ENCODE data around the gene TRAF3IP1. TPM values are rescaled to one million over a fixed set of nuclear protein-coding genes. Genes with fewer than 3 reads are reported as not detected.
A peak's percentile ranks its signal among the peaks of the same experiment; 100 is the strongest.

Gene TRAF3IP1
- total and polyA plus RNA-seq, 2 of the 13 experiments (the other 11 are each of a cell fraction or from before 2014, with no cell fraction given) = 4.1 to 12.9 TPM

DNA sequence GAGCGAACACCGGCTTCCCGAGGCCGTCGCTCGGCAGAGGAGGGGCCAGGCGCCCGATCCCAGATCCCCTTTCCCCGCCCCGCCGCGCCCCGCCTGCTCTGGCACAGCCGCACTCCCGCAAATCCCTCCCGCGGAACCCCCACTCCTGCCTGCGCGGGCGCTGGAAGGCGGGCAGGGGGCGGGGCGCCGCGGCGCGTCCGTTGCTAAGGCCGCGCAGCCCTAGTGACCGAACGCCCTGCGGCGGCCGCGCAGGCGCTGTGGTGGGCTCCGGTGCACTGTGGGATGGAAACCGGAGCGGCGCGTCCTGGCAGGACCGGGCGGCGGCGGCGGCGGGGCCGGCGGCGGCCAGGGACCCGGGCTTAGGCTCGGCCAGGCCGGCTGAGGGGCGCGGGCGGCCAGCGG is at the start of gene TRAF3IP1 (continued):
- TF ChIP-seq, protein P1, sequence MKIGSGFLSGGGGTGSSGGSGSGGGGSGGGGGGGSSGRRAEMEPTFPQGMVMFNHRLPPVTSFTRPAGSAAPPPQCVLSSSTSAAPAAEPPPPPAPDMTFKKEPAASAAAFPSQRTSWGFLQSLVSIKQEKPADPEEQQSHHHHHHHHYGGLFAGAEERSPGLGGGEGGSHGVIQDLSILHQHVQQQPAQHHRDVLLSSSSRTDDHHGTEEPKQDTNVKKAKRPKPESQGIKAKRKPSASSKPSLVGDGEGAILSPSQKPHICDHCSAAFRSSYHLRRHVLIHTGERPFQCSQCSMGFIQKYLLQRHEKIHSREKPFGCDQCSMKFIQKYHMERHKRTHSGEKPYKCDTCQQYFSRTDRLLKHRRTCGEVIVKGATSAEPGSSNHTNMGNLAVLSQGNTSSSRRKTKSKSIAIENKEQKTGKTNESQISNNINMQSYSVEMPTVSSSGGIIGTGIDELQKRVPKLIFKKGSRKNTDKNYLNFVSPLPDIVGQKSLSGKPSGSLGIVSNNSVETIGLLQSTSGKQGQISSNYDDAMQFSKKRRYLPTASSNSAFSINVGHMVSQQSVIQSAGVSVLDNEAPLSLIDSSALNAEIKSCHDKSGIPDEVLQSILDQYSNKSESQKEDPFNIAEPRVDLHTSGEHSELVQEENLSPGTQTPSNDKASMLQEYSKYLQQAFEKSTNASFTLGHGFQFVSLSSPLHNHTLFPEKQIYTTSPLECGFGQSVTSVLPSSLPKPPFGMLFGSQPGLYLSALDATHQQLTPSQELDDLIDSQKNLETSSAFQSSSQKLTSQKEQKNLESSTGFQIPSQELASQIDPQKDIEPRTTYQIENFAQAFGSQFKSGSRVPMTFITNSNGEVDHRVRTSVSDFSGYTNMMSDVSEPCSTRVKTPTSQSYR (CRISPR knock-in tag; IDR thresholded peaks at IDR 0.05; ENCODE audit: borderline replicate concordance) = peak; percentile 22; the same call in 1 of the 2 replicates
- TF ChIP-seq ZNF83 (CRISPR knock-in tag; IDR thresholded peaks at IDR 0.05; ENCODE audit: borderline replicate concordance) (0 out of 2 replicates have a peak, but pooled peaks have one; percentile 22), ZNF780A (CRISPR knock-in tag; IDR thresholded peaks at IDR 0.05) (no peak), NCOA2 (CRISPR knock-in tag; IDR thresholded peaks at IDR 0.05) (0 out of 2 replicates have a peak, but pooled peaks have one; percentile 11), HCFC1 (IDR thresholded peaks at IDR 0.05; ENCODE audit: low read depth, low read length) (peak; percentile 34; the same call in 1 of the 2 replicates), SOX5 (CRISPR knock-in tag; IDR thresholded peaks at IDR 0.05; ENCODE audit: borderline replicate concordance) (peak; percentile 43; the same call in 1 of the 2 replicates), BCL6 (CRISPR knock-in tag; IDR thresholded peaks at IDR 0.05) (0 out of 2 replicates have a peak, but pooled peaks have one; percentile 27), IRX3 (CRISPR knock-in tag; IDR thresholded peaks at IDR 0.05; ENCODE audit: borderline replicate concordance, low read depth) (0 out of 2 replicates have a peak, but pooled peaks have one; percentile 63), POGZ (CRISPR knock-in tag; IDR thresholded peaks at IDR 0.05) (peak; percentile 25; the same call in 1 of the 2 replicates), MXD4 (CRISPR knock-in tag; IDR thresholded peaks at IDR 0.05) (peak; percentile 79), SALL2 (CRISPR knock-in tag; IDR thresholded peaks at IDR 0.05) (peak; percentile 76; the same call in 1 of the 2 replicates), TMF1 (CRISPR knock-in tag; IDR thresholded peaks at IDR 0.05; ENCODE audit: low read depth) (0 out of 2 replicates have a peak, but pooled peaks have one; percentile 11), RBM39 (IDR thresholded peaks at IDR 0.05; ENCODE audit: low read depth, low read length, poor library complexity, severe bottlenecking) (peak; percentile 46), KLF16 (CRISPR knock-in tag; IDR thresholded peaks at IDR 0.05) (peak in 1 of 2 experiments; percentile 39; a peak in 1 of 4 replicates), ZSCAN31 (CRISPR knock-in tag; IDR thresholded peaks at IDR 0.05; ENCODE audit: low read depth) (peak; percentile 54; the same call in 1 of the 2 replicates), ZNF501 (CRISPR knock-in tag; IDR thresholded peaks at IDR 0.05) (peak; percentile 51; the same call in 1 of the 2 replicates), ZNF350 (CRISPR knock-in tag; IDR thresholded peaks at IDR 0.05; ENCODE audit: borderline replicate concordance, low read depth) (peak; percentile 19; the same call in 1 of the 2 replicates), RAD21 (CRISPR knock-in tag; IDR thresholded peaks at IDR 0.05) (peak; percentile 14; the same call in 1 of the 2 replicates)
- TF ChIP-seq, protein P2, sequence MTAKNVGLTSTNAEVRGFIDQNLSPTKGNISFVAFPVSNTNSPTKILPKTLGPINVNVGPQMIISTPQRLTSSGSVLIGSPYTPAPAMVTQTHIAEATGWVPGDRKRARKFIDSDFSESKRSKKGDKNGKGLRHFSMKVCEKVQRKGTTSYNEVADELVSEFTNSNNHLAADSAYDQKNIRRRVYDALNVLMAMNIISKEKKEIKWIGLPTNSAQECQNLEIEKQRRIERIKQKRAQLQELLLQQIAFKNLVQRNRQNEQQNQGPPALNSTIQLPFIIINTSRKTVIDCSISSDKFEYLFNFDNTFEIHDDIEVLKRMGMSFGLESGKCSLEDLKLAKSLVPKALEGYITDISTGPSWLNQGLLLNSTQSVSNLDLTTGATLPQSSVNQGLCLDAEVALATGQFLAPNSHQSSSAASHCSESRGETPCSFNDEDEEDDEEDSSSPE (CRISPR knock-in tag; IDR thresholded peaks at IDR 0.05) = peak; percentile 63
- TF ChIP-seq, protein P3, sequence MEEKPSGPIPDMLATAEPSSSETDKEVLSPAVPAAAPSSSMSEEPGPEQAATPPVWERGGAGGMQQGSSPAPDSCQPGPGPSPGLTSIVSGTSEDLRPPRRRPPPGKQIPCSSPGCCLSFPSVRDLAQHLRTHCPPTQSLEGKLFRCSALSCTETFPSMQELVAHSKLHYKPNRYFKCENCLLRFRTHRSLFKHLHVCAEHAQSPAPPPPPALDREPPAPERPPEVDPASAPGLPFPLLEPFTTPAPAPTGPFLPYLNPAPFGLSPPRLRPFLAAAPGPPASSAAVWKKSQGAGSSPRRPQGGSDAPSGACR (CRISPR knock-in tag; IDR thresholded peaks at IDR 0.05) = no peak
- TF ChIP-seq, protein P4, sequence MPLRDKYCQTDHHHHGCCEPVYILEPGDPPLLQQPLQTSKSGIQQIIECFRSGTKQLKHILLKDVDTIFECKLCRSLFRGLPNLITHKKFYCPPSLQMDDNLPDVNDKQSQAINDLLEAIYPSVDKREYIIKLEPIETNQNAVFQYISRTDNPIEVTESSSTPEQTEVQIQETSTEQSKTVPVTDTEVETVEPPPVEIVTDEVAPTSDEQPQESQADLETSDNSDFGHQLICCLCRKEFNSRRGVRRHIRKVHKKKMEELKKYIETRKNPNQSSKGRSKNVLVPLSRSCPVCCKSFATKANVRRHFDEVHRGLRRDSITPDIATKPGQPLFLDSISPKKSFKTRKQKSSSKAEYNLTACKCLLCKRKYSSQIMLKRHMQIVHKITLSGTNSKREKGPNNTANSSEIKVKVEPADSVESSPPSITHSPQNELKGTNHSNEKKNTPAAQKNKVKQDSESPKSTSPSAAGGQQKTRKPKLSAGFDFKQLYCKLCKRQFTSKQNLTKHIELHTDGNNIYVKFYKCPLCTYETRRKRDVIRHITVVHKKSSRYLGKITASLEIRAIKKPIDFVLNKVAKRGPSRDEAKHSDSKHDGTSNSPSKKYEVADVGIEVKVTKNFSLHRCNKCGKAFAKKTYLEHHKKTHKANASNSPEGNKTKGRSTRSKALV (CRISPR knock-in tag; IDR thresholded peaks at IDR 0.05) = 0 out of 2 replicates have a peak, but pooled peaks have one; percentile 57
- TF ChIP-seq, protein P5, sequence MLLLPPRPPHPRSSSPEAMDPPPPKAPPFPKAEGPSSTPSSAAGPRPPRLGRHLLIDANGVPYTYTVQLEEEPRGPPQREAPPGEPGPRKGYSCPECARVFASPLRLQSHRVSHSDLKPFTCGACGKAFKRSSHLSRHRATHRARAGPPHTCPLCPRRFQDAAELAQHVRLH (CRISPR knock-in tag; IDR thresholded peaks at IDR 0.05; ENCODE audit: borderline replicate concordance, low read depth) = 0 out of 2 replicates have a peak, but pooled peaks have one; percentile 27
